ENCODE measurements around the gene SPHK1.
A peak's percentile ranks its signal among the peaks of the same experiment; 100 is the strongest.

Gene SPHK1

GRCh38 chr17:76382351-76382802, 2.0 kb upstream of the SPHK1 start:
- no peak for DNase-seq (ENCODE audit: insufficient read length, low spot score)
- no peak for FAIRE-seq
- TF ChIP-seq POU2F2 (IDR thresholded peaks at IDR 0.05; ENCODE audit: low read depth, low read length), result no peak
- TF ChIP-seq SPI1 (IDR thresholded peaks at IDR 0.05; ENCODE audit: low read depth, low read length), result no peak
- no peak for TF ChIP-seq PAX5 (IDR thresholded peaks at IDR 0.05; ENCODE audit: insufficient read depth, low read length, severe bottlenecking)
- TF ChIP-seq POLR2A (IDR thresholded peaks at IDR 0.05; ENCODE audit: low read depth, low read length), result no peak
- no peak for TF ChIP-seq TAF1 (IDR thresholded peaks at IDR 0.05; ENCODE audit: low read depth, low read length)
- no peak for TF ChIP-seq POLR2AphosphoS5 (IDR thresholded peaks at IDR 0.05; ENCODE audit: low read depth, low read length)

- peak; percentile 78 for DNase-seq (ENCODE audit: insufficient read length, low spot score)
- FAIRE-seq, result no peak
- TF ChIP-seq POU2F2 (IDR thresholded peaks at IDR 0.05; ENCODE audit: low read depth, low read length) (no peak), POLR2A (IDR thresholded peaks at IDR 0.05; ENCODE audit: low read depth, low read length) (no peak), TAF1 (IDR thresholded peaks at IDR 0.05; ENCODE audit: low read depth, low read length) (no peak), SPI1 (IDR thresholded peaks at IDR 0.05; ENCODE audit: low read depth, low read length) (no peak), POLR2AphosphoS5 (IDR thresholded peaks at IDR 0.05; ENCODE audit: low read depth, low read length) (no peak), PAX5 (IDR thresholded peaks at IDR 0.05; ENCODE audit: insufficient read depth, low read length, severe bottlenecking) (no peak)
Measured at GRCh38 chr17:76382803-76383545, 1.4 kb upstream of the SPHK1 start.

- no peak for TF ChIP-seq POLR2A (IDR thresholded peaks at IDR 0.05; ENCODE audit: low read depth, low read length)
- TF ChIP-seq TAF1 (IDR thresholded peaks at IDR 0.05; ENCODE audit: low read depth, low read length), result no peak
- TF ChIP-seq PAX5 (IDR thresholded peaks at IDR 0.05; ENCODE audit: insufficient read depth, low read length, severe bottlenecking), result no peak
- TF ChIP-seq POLR2AphosphoS5 (IDR thresholded peaks at IDR 0.05; ENCODE audit: low read depth, low read length), result no peak
- no peak for TF ChIP-seq POU2F2 (IDR thresholded peaks at IDR 0.05; ENCODE audit: low read depth, low read length)
- TF ChIP-seq SPI1 (IDR thresholded peaks at IDR 0.05; ENCODE audit: low read depth, low read length), result no peak
- peak; percentile 59 for DNase-seq (ENCODE audit: insufficient read length, low spot score)
- FAIRE-seq, result no peak
Measured at GRCh38 chr17:76383546-76384221, 725 bp upstream of the SPHK1 start.

GRCh38 chr17:76384987-76385891, 830 bp downstream of the SPHK1 start:
- peak; percentile 13 for FAIRE-seq
- TF ChIP-seq POLR2A (IDR thresholded peaks at IDR 0.05; ENCODE audit: low read depth, low read length) (no peak), SPI1 (IDR thresholded peaks at IDR 0.05; ENCODE audit: low read depth, low read length) (no peak), TAF1 (IDR thresholded peaks at IDR 0.05; ENCODE audit: low read depth, low read length) (no peak), PAX5 (IDR thresholded peaks at IDR 0.05; ENCODE audit: insufficient read depth, low read length, severe bottlenecking) (no peak), POLR2AphosphoS5 (IDR thresholded peaks at IDR 0.05; ENCODE audit: low read depth, low read length) (no peak), POU2F2 (IDR thresholded peaks at IDR 0.05; ENCODE audit: low read depth, low read length) (no peak)
- no peak for DNase-seq (ENCODE audit: insufficient read length, low spot score)

- FAIRE-seq, result peak; percentile 64
- DNase-seq (ENCODE audit: insufficient read length, low spot score), result peak; percentile 94
- TF ChIP-seq POLR2A (IDR thresholded peaks at IDR 0.05; ENCODE audit: low read depth, low read length) (no peak), PAX5 (IDR thresholded peaks at IDR 0.05; ENCODE audit: insufficient read depth, low read length, severe bottlenecking) (peak; percentile 24)
Measured at GRCh38 chr17:76385892-76386786, 1.7 kb downstream of the SPHK1 start.

- FAIRE-seq, result no peak
- TF ChIP-seq SPI1 (IDR thresholded peaks at IDR 0.05; ENCODE audit: low read depth, low read length) (no peak), TAF1 (IDR thresholded peaks at IDR 0.05; ENCODE audit: low read depth, low read length) (no peak), POLR2AphosphoS5 (IDR thresholded peaks at IDR 0.05; ENCODE audit: low read depth, low read length) (no peak), PAX5 (IDR thresholded peaks at IDR 0.05; ENCODE audit: insufficient read depth, low read length, severe bottlenecking) (no peak), POLR2A (IDR thresholded peaks at IDR 0.05; ENCODE audit: low read depth, low read length) (no peak), POU2F2 (IDR thresholded peaks at IDR 0.05; ENCODE audit: low read depth, low read length) (no peak)
- DNase-seq (ENCODE audit: insufficient read length, low spot score), result no peak
Measured at GRCh38 chr17:76386966-76387765, 2.8 kb downstream of the SPHK1 start.

GRCh38 chr17:76388966-76389888, 4.8 kb downstream of the SPHK1 start:
- DNase-seq (ENCODE audit: insufficient read length, low spot score) (no peak), FAIRE-seq (no peak)
- TF ChIP-seq TAF1 (IDR thresholded peaks at IDR 0.05; ENCODE audit: low read depth, low read length), result no peak
- no peak for TF ChIP-seq POLR2AphosphoS5 (IDR thresholded peaks at IDR 0.05; ENCODE audit: low read depth, low read length)
- no peak for TF ChIP-seq POLR2A (IDR thresholded peaks at IDR 0.05; ENCODE audit: low read depth, low read length)
- TF ChIP-seq PAX5 (IDR thresholded peaks at IDR 0.05; ENCODE audit: insufficient read depth, low read length, severe bottlenecking), result no peak
- TF ChIP-seq POU2F2 (IDR thresholded peaks at IDR 0.05; ENCODE audit: low read depth, low read length), result no peak
- no peak for TF ChIP-seq SPI1 (IDR thresholded peaks at IDR 0.05; ENCODE audit: low read depth, low read length)
